ENCODE measurements around the gene HLA-B.

The HLA-B gene

GRCh38 chr6:31339210-31339609 is 17.8 kb downstream of the HLA-B start:
- Histone ChIP-seq H2AK5ac (ENCODE audit: low read length) (no peak overlapping the region), H4K5ac (ENCODE audit: low read length) (no peak overlapping the region), H3K79me2 (ENCODE audit: control insufficient read depth, insufficient read depth, low read length) (no peaks in the 10 kb centered on the region), H2BK5ac (ENCODE audit: low read length) (no peak overlapping the region), H3K4me3 (ENCODE audit: low read length) (no peak overlapping the region), H3K27ac (ENCODE audit: low read depth, low read length) (no peak overlapping the region), H3K23ac (ENCODE audit: low read length) (no peak overlapping the region), H3K18ac (ENCODE audit: low read length) (no peak overlapping the region), H3K36me3 (ENCODE audit: control insufficient read depth, insufficient read depth, low read length) (no peaks in the 10 kb centered on the region), H3K4me2 (ENCODE audit: low read length) (no peak overlapping the region), H3K56ac (ENCODE audit: low read length) (no peak overlapping the region), H3K27me3 (ENCODE audit: insufficient read depth, low read length, poor library complexity) (no peaks in the 10 kb centered on the region), H4K8ac (ENCODE audit: low read depth, low read length) (no peak overlapping the region), H3K4ac (ENCODE audit: low read depth, low read length) (no peak overlapping the region), H3K9ac (ENCODE audit: low read length) (no peak overlapping the region), H3K79me1 (ENCODE audit: low read length) (no peaks in the 10 kb centered on the region), H2BK15ac (replicated peaks; ENCODE audit: low read depth) (no peak overlapping the region), H2BK120ac (ENCODE audit: low read depth, low read length) (no peak overlapping the region), H3K4me1 (ENCODE audit: control insufficient read depth, low read depth, low read length) (no peaks in the 10 kb centered on the region)
- WGBS (ENCODE audit: extremely low coverage, insufficient coverage, low lambda C conversion rate): no CpG with 5 or more reads among the region's 3 CpGs
- no peak for DNase-seq

DNA sequence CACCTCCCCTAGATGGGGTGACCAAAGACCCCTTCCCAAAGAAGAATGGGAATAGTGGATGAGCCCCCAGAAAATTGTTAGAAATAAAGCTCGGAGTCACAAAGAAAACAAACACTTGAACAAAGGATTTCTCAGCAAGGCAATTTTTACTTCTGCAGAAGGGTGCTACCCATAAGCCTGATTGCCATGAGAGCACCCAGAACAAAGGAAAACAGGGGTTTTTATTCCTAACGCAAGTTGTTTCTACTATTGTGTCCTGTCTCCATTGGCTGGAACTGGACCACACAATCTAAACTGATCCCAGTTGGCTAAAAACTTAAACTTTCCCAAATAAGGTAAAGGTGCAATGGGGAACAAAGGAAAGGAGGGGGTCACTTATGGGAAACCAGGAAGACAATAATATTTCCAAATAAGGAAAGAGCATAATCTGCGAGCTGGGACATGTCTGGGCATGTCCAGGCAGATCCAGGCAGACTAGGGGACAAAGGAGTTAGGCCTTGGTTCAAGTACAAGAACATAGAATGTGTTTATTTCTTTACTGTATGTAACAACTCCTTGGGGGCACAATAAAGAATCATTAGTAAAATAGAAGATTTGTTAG is 20.0 kb downstream of the HLA-B start:
- Histone ChIP-seq H3K4me3 (ENCODE audit: low read length) (no peak overlapping the region), H3K4ac (ENCODE audit: low read depth, low read length) (no peak overlapping the region), H3K79me1 (ENCODE audit: low read length) (no peaks in the 10 kb centered on the region), H3K56ac (ENCODE audit: low read length) (no peak overlapping the region), H3K79me2 (ENCODE audit: control insufficient read depth, insufficient read depth, low read length) (no peaks in the 10 kb centered on the region), H3K23ac (ENCODE audit: low read length) (no peak overlapping the region), H2BK15ac (replicated peaks; ENCODE audit: low read depth) (no peak overlapping the region), H4K5ac (ENCODE audit: low read length) (no peak overlapping the region), H3K4me2 (ENCODE audit: low read length) (no peak overlapping the region), H3K27ac (ENCODE audit: low read depth, low read length) (no peak overlapping the region), H3K9ac (ENCODE audit: low read length) (no peak overlapping the region), H2AK5ac (ENCODE audit: low read length) (no peak overlapping the region), H2BK5ac (ENCODE audit: low read length) (no peak overlapping the region), H2BK120ac (ENCODE audit: low read depth, low read length) (no peak overlapping the region), H4K8ac (ENCODE audit: low read depth, low read length) (no peak overlapping the region), H3K27me3 (ENCODE audit: insufficient read depth, low read length, poor library complexity) (no peaks in the 10 kb centered on the region), H3K18ac (ENCODE audit: low read length) (no peak overlapping the region), H3K36me3 (ENCODE audit: control insufficient read depth, insufficient read depth, low read length) (no peaks in the 10 kb centered on the region), H3K4me1 (ENCODE audit: control insufficient read depth, low read depth, low read length) (no peaks in the 10 kb centered on the region)
- no CpG with 5 or more reads among the region's 3 CpGs for WGBS (ENCODE audit: extremely low coverage, insufficient coverage, low lambda C conversion rate)
- peak; percentile 52 for DNase-seq

- no CpG with 5 or more reads among the region's 4 CpGs for WGBS (ENCODE audit: extremely low coverage, insufficient coverage, low lambda C conversion rate)
Observed at GRCh38 chr6:31332637-31333602, 24.1 kb downstream of the HLA-B start.

GRCh38 chr6:31328355-31328960 is 28.5 kb downstream of the HLA-B start:
- H3K4ac ChIP-seq (ENCODE audit: low read depth, low read length): no peak overlapping the region
- no peak overlapping the region for H2BK120ac ChIP-seq (ENCODE audit: low read depth, low read length)
- no peak overlapping the region for H3K27ac ChIP-seq (ENCODE audit: low read depth, low read length)
- no peak overlapping the region for H4K5ac ChIP-seq (ENCODE audit: low read length)
- H2BK15ac ChIP-seq (replicated peaks; ENCODE audit: low read depth): no peak overlapping the region
- no peak overlapping the region for H3K9ac ChIP-seq (ENCODE audit: low read length)
- H3K4me1 ChIP-seq (ENCODE audit: control insufficient read depth, low read depth, low read length): no peaks in the 10 kb centered on the region
- no peak overlapping the region for H2BK5ac ChIP-seq (ENCODE audit: low read length)
- H3K36me3 ChIP-seq (ENCODE audit: control insufficient read depth, insufficient read depth, low read length): no peaks in the 10 kb centered on the region
- H3K18ac ChIP-seq (ENCODE audit: low read length): no peak overlapping the region
- H3K27me3 ChIP-seq (ENCODE audit: insufficient read depth, low read length, poor library complexity): no peaks in the 10 kb centered on the region
- H3K4me3 ChIP-seq (ENCODE audit: low read length): no peak overlapping the region
- DNase-seq: no peak
- no peak overlapping the region for H3K4me2 ChIP-seq (ENCODE audit: low read length)
- H2AK5ac ChIP-seq (ENCODE audit: low read length): no peak overlapping the region
- H3K79me2 ChIP-seq (ENCODE audit: control insufficient read depth, insufficient read depth, low read length): no peaks in the 10 kb centered on the region
- H3K79me1 ChIP-seq (ENCODE audit: low read length): no peaks in the 10 kb centered on the region
- WGBS (ENCODE audit: extremely low coverage, insufficient coverage, low lambda C conversion rate): no CpG with 5 or more reads among the region's 7 CpGs
- H3K56ac ChIP-seq (ENCODE audit: low read length): no peak overlapping the region
- H3K23ac ChIP-seq (ENCODE audit: low read length): no peak overlapping the region
- H4K8ac ChIP-seq (ENCODE audit: low read depth, low read length): no peak overlapping the region

More at GRCh38 chr6:31332637-31333602, 24.1 kb downstream of the HLA-B start:
- H2BK5ac ChIP-seq (ENCODE audit: low read length): no peak overlapping the region
- no peaks in the 10 kb centered on the region for H3K4me1 ChIP-seq (ENCODE audit: control insufficient read depth, low read depth, low read length)
- no peak overlapping the region for H2AK5ac ChIP-seq (ENCODE audit: low read length)
- no peak overlapping the region for H3K27ac ChIP-seq (ENCODE audit: low read depth, low read length)
- H4K8ac ChIP-seq (ENCODE audit: low read depth, low read length): no peak overlapping the region
- H3K36me3 ChIP-seq (ENCODE audit: control insufficient read depth, insufficient read depth, low read length): no peaks in the 10 kb centered on the region
- H4K5ac ChIP-seq (ENCODE audit: low read length): no peak overlapping the region
- no peak overlapping the region for H3K4me3 ChIP-seq (ENCODE audit: low read length)
- no peak overlapping the region for H3K18ac ChIP-seq (ENCODE audit: low read length)
- no peak overlapping the region for H2BK120ac ChIP-seq (ENCODE audit: low read depth, low read length)
- H3K79me2 ChIP-seq (ENCODE audit: control insufficient read depth, insufficient read depth, low read length): no peaks in the 10 kb centered on the region
- no peak for DNase-seq
- H3K79me1 ChIP-seq (ENCODE audit: low read length): no peaks in the 10 kb centered on the region
- no peak overlapping the region for H3K56ac ChIP-seq (ENCODE audit: low read length)
- no peak overlapping the region for H3K9ac ChIP-seq (ENCODE audit: low read length)
- H3K27me3 ChIP-seq (ENCODE audit: insufficient read depth, low read length, poor library complexity): no peaks in the 10 kb centered on the region
- H3K4ac ChIP-seq (ENCODE audit: low read depth, low read length): no peak overlapping the region
- no peak overlapping the region for H3K23ac ChIP-seq (ENCODE audit: low read length)
- no peak overlapping the region for H2BK15ac ChIP-seq (replicated peaks; ENCODE audit: low read depth)
- no peak overlapping the region for H3K4me2 ChIP-seq (ENCODE audit: low read length)

DNA sequence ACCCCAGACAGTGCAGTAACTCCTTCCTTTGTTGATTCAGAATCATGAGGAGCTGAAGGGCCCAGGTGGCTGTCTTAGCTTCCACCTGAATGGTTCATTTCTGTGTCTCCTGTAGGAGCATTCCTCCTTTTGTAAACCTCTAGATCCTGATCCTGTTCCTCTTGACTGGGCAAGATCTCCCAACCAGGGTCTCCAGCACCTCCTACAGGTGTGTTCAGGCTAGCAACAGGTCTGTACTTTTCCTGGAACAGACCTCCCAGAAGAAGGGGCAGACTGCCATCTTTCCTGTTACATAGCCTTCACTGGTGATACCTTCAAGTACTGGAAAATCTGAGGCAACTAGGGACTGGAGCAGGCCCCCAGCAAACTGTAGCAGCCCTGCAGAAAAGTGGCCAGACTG is 35.2 kb downstream of the HLA-B start:
- Histone ChIP-seq H4K8ac (ENCODE audit: low read depth, low read length) (no peak overlapping the region), H3K27ac (ENCODE audit: low read depth, low read length) (no peak overlapping the region), H3K18ac (ENCODE audit: low read length) (no peak overlapping the region), H4K5ac (ENCODE audit: low read length) (no peak overlapping the region), H3K9ac (ENCODE audit: low read length) (no peak overlapping the region), H3K79me2 (ENCODE audit: control insufficient read depth, insufficient read depth, low read length) (no peaks in the 10 kb centered on the region), H3K27me3 (ENCODE audit: insufficient read depth, low read length, poor library complexity) (no peaks in the 10 kb centered on the region), H2BK120ac (ENCODE audit: low read depth, low read length) (no peak overlapping the region), H3K56ac (ENCODE audit: low read length) (no peak overlapping the region), H3K4me2 (ENCODE audit: low read length) (no peak overlapping the region), H2AK5ac (ENCODE audit: low read length) (no peak overlapping the region), H3K23ac (ENCODE audit: low read length) (no peak overlapping the region), H3K36me3 (ENCODE audit: control insufficient read depth, insufficient read depth, low read length) (no peaks in the 10 kb centered on the region), H2BK5ac (ENCODE audit: low read length) (no peak overlapping the region), H3K4me3 (ENCODE audit: low read length) (no peak overlapping the region), H3K4me1 (ENCODE audit: control insufficient read depth, low read depth, low read length) (no peaks in the 10 kb centered on the region), H2BK15ac (replicated peaks; ENCODE audit: low read depth) (no peak overlapping the region), H3K4ac (ENCODE audit: low read depth, low read length) (no peak overlapping the region), H3K79me1 (ENCODE audit: low read length) (no peaks in the 10 kb centered on the region)
- peak; percentile 3 for DNase-seq
